Measurements from ENCODE around the gene NTSR1.

Gene NTSR1

DNA sequence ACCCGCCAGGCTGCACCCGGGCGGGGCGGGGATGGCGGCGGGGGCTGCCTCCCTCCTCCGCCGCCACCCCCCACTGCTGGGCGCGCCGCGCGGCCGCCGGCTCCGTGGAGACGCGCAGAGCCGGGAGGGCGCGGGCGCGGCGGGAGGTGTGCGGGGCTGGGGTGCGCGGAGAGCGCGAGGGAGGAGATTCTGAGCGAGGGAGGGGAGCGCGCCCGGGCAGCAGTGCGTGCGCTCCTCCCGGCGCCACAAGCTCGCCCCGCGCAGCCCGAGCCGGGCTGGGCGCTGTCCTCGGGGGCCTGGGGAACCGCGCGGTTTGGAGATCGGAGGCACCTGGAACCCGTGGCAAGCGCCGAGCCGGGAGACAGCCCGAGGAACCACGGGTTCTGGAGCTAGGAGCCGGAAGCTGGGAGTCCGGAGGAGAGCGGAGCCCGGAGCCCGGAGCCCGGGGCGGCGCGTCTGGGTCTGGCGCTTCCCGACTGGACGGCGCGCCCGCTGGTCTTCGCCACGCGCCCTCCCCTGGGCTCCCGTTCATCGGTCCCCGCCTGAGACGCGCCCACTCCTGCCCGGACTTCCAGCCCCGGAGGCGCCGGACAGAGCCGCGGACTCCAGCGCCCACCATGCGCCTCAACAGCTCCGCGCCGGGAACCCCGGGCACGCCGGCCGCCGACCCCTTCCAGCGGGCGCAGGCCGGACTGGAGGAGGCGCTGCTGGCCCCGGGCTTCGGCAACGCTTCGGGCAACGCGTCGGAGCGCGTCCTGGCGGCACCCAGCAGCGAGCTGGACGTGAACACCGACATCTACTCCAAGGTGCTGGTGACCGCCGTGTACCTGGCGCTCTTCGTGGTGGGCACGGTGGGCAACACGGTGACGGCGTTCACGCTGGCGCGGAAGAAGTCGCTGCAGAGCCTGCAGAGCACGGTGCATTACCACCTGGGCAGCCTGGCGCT, at the start of gene NTSR1:
Gene NTSR1, plus strand, starts transcription at position 246 of the 946 bp plus-strand sequence. Its CDS starts 372 bp downstream, at position 618.
- in situ Hi-C loops (cut with MboI; ENCODE audit: low sequenced_read_pairs): no loop called here

DNA sequence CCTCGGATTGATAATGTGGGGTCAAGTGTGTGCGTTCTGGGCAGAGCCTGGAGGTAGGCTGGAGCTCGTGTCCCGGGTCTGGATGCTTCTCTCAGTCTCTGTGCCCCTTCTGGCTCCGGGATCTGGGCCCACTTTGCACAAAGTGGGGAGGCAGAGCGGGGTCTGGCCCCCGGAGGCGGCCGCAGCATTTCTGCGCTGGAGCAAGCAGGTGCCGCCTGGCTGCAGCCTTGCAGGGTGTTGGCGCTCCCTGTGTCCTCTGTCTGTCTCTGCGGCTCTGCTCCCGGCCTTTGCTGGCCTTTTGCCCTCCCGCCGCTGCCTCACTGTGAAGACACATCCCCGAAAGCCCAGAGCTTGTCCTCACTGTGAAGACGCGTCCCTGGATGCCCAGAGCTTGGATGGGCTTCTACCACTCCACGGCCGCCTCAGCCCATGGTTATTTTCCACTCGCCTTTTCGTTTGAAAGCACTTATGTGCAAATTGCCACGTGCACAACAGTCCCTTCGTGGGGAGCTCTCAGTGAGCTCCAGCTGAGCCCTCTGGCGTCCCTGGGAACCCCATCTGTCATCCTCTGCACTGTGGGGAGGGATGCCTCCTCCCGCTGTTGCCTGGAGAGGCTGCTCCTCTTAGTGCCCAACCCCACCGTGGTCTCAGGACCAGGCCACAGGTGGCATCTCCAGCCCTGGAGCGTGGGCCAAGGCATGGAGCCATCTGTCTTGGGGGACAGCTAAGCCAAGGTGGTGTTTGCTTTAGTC, 49.0 kb upstream of the NTSR1 start:
- in situ Hi-C loops (cut with MboI; ENCODE audit: low sequenced_read_pairs): no loop called here

- in situ Hi-C loops (cut with MboI; ENCODE audit: low sequenced_read_pairs): no loop called here
Measured at GRCh38 chr20:62660240-62660615, 48.4 kb upstream of the NTSR1 start.

DNA sequence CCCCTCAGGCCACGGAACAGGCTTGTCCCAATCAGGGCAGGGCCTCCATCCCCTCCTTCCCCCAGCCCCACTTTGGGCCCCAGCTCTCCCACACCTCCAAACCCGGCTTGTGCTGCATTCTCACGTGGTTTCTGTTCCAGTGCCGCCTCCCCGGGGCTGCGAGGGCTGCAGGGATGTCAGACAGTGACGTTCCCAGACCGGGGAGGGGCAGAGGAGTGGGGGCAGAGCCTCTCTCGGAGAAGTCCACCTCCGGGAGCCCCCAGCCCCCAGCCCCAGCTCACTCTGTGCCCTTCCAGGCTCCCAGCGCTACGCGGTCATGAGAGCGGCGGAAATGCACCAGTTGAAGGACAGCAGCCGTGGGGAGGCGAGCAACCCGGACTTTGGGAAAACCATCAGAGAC, 47.9 kb upstream of the NTSR1 start:
- in situ Hi-C loops (cut with MboI; ENCODE audit: low sequenced_read_pairs): no loop called here

DNA sequence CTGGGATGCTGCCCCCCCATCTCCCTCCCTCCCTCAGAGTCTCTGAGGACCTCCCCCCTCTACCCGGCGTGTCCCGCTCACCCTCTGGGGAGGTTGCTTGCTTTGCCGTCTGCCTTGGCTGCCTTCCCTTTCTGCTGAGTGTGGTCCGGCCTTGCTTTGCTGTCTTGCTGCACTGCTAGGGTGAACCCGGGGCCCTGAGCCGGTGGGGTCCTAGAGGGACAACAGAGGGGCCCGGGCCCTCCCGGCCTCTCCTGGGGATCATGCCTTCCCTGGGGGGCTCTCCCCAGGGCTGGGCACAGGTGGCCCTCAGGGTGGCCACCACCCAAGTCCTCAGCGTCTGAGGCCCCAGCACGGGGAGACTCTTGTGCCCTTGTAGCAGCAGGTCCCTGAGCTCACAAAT, 47.0 kb upstream of the NTSR1 start:
- in situ Hi-C loops (cut with MboI; ENCODE audit: low sequenced_read_pairs): no loop called here

- in situ Hi-C loops (cut with MboI; ENCODE audit: low sequenced_read_pairs): no loop called here
Measured at GRCh38 chr20:62662422-62662821, 46.2 kb upstream of the NTSR1 start.

- in situ Hi-C loops (cut with MboI; ENCODE audit: low sequenced_read_pairs): no loop called here
Measured at GRCh38 chr20:62663145-62664018, 45.3 kb upstream of the NTSR1 start.

DNA sequence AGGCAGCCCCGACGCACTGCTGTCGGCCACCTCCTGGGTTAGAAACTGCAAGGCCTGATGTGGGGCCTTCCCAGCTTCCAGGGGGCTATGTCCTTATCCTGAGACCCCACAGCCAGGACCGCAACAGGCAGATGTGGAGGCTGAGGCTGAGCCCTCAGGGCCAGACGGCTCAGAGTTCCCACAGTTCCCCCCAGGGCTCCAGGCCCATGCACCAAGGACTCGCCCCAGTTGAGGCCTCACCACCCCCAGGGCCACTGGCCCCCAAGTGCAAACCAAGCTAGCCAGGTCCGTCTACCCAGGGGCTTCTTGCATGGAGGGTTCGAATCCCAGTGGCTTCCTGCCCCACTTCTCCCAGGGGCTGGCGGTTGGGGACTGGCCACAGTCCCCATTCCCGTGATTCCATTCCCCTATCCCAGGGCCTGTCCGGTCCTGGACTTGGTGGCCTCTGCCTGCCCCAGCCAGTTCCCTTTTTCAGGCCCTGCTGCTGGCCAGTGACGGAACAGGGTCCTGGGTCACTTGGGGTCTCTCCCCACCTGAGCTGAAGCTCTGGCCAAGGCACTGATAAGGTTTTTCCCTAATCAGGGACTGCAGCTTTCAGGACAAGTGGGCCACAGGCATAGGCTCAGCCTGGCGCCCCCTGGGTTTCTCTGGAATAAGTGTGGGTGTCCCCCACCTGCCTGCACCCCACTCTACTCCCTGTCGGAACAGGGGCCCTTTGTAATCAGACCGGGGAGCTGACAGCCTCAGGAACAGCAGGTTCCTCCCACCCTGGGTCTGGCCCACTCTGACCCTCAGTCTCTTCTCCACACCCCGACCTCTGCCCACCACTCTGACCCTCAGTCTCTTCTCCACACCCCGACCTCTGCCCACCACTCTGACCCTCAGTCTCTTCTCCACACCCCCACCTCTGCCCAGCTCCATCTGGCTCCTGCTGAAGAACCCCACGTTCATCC, 44.3 kb upstream of the NTSR1 start:
- in situ Hi-C loops (cut with MboI; ENCODE audit: low sequenced_read_pairs): no loop called here

DNA sequence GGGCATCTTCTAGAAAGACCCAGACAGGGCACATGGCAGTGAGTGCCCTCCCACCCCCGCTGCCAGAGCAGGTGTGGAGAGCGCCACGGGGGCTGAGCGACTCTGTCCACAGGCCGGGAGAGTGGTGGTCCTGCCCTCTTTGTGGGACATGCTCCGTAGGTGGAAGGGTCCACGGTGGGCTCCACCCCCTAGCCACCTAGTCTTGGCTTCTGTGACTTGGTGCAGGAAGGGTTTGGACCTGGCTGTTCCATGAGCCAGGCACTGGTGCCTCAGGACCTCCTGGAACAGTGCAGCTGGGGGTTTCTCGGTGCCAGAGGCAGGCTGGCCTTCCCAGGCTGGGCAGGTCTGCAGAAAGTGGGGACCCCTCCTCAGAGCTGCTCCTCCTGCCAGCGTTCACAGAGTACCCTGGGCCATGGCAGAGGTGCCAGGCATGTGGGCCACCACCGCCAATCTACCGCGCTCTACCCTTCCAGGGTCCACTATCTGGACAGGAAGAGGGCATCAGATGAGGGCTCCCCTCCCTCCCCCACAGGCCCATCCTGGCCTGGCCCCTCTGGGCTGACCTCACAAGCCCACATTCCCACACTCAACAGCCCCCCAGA, 43.4 kb upstream of the NTSR1 start:
- in situ Hi-C loops (cut with MboI; ENCODE audit: low sequenced_read_pairs): loop anchor here (5.0 kb wide), 1 partner anchor 127 kb away; no protein-coding TSS in a partner anchor

DNA sequence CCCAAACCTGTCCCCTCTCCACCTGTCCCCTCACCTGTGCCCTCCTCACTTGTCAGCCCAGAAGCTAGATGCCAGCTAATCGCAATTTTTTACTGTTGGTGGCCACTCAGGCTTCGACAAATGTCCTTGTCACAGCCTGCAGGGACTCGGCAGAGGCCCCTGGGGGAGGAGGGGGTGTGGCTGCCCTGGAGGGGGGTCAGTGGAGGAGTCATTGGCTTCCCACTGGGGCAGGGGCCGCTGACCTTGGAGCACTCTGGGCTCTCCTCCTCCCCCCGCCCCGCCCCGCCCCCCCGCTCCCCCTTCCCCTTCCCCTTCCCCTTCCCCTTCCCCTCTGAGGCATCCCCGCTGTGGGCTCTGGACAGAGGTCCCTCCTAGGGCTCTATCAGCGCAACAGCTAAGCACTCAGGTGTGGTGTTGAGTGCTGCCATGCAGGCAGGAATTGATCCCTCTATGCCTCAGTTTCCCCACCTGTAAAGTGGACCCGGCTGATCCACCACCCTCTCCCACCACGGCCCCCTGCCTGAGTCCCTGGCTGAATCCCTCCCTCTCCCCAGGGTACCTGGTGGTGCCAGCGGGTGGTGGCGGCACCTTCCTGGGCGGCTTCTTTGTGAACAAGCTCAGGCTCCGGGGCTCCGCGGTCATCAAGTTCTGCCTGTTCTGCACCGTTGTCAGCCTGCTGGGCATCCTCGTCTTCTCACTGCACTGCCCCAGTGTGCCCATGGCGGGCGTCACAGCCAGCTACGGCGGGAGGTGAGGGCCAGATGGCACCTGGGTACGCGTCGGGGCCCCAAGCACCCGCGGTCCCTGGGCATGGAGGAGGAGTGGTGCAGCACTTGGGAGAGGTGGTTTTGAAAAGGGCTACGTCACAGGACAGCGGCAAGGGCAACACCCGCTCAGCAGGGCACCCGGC, 42.6 kb upstream of the NTSR1 start:
- in situ Hi-C loops (cut with MboI; ENCODE audit: low sequenced_read_pairs): loop anchor here (5.0 kb wide), 1 partner anchor 126 kb away; no protein-coding TSS in a partner anchor

GRCh38 chr20:62666736-62667529, 41.7 kb upstream of the NTSR1 start:
- in situ Hi-C loops (cut with MboI; ENCODE audit: low sequenced_read_pairs): loop anchor here (5.0 kb wide), 1 partner anchor 125 kb away; no protein-coding TSS in a partner anchor

DNA sequence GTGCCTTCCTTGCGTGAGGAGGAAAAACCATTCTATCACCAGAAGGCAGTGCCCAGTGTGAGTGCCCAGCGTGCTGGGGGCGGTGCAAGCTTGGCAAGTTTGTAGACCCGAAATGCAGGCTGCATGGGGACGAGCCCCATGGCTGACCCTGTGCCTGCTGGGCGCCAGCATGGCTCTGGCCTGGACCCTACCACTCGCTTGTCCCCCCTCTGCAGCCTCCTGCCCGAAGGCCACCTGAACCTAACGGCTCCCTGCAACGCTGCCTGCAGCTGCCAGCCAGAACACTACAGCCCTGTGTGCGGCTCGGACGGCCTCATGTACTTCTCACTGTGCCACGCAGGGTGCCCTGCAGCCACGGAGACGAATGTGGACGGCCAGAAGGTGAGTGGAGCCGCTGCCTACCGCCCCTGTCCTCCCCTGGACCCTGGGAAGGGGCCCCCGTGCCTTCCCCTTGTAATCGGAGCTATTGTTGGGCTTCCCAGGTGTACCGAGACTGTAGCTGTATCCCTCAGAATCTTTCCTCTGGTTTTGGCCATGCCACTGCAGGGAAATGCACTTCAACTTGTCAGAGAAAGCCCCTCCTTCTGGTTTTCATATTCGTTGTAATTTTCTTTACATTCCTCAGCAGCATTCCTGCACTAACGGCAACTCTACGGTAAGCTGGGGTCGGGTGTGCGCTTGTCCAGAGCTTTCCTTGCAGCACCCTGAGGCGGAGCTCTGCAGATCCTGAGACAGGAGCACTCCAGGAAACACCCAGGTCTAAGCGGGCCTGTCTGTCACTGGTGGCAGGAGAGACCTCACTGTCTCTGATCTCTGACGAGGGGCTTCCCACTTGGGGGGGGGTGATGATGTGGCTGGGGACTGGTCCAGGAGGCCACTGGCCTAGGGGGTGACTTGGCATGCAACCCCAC, 40.9 kb upstream of the NTSR1 start:
- in situ Hi-C loops (cut with MboI; ENCODE audit: low sequenced_read_pairs): loop anchor here (5.0 kb wide), 1 partner anchor 125 kb away; no protein-coding TSS in a partner anchor

- in situ Hi-C loops (cut with MboI; ENCODE audit: low sequenced_read_pairs): loop anchor here (5.0 kb wide), 1 partner anchor 124 kb away; no protein-coding TSS in a partner anchor
Measured at GRCh38 chr20:62668441-62669027, 40.1 kb upstream of the NTSR1 start.

DNA sequence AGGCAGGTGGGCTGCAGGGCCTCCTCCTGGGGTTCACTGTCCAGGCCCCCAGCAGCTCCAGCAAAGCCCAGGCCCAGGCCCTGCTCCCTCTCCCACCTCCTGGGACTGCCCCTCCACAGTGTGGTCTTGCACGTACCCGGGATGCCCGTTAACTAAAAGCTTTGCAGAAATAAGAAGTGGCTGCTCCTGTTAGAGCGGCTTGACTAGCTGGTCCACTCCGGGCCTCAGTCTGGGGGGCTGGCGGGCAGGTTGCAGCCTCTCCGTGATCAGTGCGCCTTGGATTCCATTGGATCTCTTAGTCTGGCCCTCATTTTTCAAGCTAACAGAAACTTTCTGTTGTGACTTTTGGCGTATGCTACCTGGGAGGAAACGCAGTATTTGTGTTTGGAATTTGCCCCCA, 39.4 kb upstream of the NTSR1 start:
- in situ Hi-C loops (cut with MboI; ENCODE audit: low sequenced_read_pairs): loop anchor here (5.0 kb wide), 1 partner anchor 123 kb away; no protein-coding TSS in a partner anchor

DNA sequence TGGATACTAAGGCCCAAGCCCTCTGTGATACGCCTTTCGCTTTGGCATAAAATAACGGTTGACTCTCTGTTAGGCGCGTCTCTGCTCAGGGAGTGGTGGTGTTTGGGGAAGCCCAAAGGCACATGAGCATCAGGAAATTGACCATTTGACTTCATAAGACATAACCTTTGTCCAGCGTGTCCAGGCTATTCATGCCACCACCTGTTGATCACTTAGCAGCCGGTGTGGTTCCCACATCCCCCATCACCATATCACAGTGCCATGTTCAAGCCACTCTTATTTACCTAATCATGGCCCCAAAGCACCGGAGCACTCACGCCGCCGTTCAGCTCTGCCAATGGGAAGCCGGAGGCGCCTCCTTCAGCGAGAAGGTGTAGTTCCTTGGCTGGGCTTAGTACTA, 38.5 kb upstream of the NTSR1 start:
- in situ Hi-C loops (cut with MboI; ENCODE audit: low sequenced_read_pairs): no loop called here

- in situ Hi-C loops (cut with MboI; ENCODE audit: low sequenced_read_pairs): no loop called here
Measured at GRCh38 chr20:62670998-62671397, 37.6 kb upstream of the NTSR1 start.
